Measurements from ENCODE around the gene MAFF. TPM values are rescaled to one million over a fixed set of nuclear protein-coding genes. Genes with fewer than 3 reads are reported as not detected.
"Not testable (repeated sequence)": the region's sequence is repeated elsewhere in the genome, so short reads cannot be mapped to it uniquely, and the experiment has no call there.

Gene MAFF
- total RNA-seq, 1 donor from 2014 or later, result 12.6 TPM

- DNase-seq, result no peak
- Mint-ChIP-seq H3K27me3 (no peaks in the 10 kb centered on the region), H3K27ac (no peak overlapping the region), H3K9me3 (no peaks in the 10 kb centered on the region), H3K4me1 (peaks cover 27% of the 10 kb centered on the region), H3K36me3 (ENCODE audit: low read depth) (peaks cover 6% of the 10 kb centered on the region), H3K4me3 (no peak overlapping the region)
- intact Hi-C loops (cut with micrococcal nuclease), result no loop called here
These were observed 28.8 kb upstream of the MAFF start for GRCh38 chr22:38172832-38173640.

GRCh38 chr22:38173641-38173906 is 28.2 kb upstream of the MAFF start:
- Mint-ChIP-seq H3K9me3 (no peaks in the 10 kb centered on the region), H3K4me3 (no peak overlapping the region), H3K36me3 (ENCODE audit: low read depth) (peaks cover 6% of the 10 kb centered on the region), H3K4me1 (peaks cover 28% of the 10 kb centered on the region), H3K27me3 (no peaks in the 10 kb centered on the region), H3K27ac (no peak overlapping the region)
- intact Hi-C loops (cut with micrococcal nuclease), result no loop called here
- no peak for DNase-seq

GRCh38 chr22:38174626-38175025 is 27.2 kb upstream of the MAFF start:
- no peak for DNase-seq
- Mint-ChIP-seq H3K4me3 (no peak overlapping the region), H3K36me3 (ENCODE audit: low read depth) (peaks cover 4% of the 10 kb centered on the region), H3K9me3 (no peaks in the 10 kb centered on the region), H3K27ac (no peak overlapping the region), H3K4me1 (peaks cover 34% of the 10 kb centered on the region), H3K27me3 (no peaks in the 10 kb centered on the region)
- intact Hi-C loops (cut with micrococcal nuclease), result no loop called here

DNA sequence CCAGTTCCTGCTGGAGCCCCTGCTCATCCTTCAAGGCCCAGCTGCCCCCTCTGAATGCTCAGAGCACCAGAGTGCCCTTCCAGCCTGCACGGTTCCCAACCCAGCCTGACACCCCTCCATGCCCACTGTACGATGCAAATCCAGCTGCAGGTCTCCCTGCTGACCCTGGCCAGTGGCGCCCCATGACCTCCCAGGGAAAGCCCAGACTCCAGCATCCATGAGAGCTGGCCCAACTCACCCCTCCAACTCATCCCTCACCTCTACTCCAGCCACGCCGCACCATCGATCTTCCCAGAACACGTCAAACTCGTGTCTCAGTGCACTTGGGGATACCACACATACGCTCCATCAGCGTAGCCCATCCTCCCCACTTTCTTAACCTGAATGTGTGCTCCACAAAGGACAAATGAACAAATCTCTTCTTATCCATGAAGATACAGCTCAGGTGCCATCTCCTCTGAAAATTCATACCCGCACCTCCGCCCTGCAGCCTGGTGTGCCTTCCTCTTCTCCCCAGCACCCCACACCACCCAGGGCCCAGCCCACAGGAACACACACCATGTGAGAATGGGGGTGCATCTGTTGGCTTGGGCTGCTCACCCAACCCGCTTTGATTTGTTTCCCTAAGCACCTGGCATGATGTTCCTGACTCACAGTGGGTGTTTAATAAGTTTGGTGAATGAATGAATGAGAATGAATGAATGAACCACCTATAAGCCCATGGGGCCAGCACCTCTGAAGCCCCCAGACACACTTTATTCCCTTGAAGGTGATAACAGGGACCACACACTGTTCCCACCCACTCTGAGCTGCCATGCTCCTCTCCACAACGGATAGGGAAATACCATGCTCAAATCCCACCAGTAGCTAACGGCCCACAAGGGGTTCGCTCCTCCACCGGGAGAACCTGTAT is 26.3 kb upstream of the MAFF start:
- no peak for DNase-seq
- H3K27me3 Mint-ChIP-seq, result no peaks in the 10 kb centered on the region
- H3K9me3 Mint-ChIP-seq, result no peaks in the 10 kb centered on the region
- H3K4me3 Mint-ChIP-seq, result no peak overlapping the region
- peaks cover 4% of the 10 kb centered on the region for H3K36me3 Mint-ChIP-seq (ENCODE audit: low read depth)
- intact Hi-C loops (cut with micrococcal nuclease), result no loop called here
- H3K27ac Mint-ChIP-seq, result peak overlapping the region; percentile 78
- peaks cover 42% of the 10 kb centered on the region for H3K4me1 Mint-ChIP-seq

DNA sequence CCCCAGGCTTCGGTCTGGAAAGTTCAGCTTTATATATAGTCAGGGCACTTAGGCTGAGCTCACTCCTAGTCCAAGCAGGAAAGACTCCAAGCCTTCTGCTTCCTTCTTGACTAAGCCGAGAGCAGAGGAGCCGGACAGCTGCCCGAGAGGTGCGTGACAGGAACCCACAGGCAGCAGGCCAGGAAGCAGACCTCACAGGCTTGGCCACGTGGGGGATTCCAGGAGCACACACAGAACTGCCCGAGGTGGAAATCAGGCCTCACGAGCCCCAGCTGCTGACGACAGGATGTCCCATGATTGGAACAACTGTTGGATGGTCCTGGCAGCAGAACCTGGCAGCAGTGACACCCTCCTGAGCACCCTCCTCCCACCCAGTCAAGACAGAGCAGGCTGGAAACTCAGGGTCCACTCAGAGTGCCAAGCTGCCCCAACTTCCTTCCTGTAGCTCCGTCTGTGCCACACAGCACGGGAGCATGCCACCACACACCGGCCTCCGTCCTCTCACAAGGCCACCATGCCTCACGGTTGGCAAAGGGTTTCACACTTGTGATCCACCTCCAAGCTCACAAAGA is 25.5 kb upstream of the MAFF start:
- Mint-ChIP-seq H3K9me3 (no peaks in the 10 kb centered on the region), H3K27ac (peak overlapping the region; percentile 78), H3K4me1 (peaks cover 50% of the 10 kb centered on the region), H3K36me3 (ENCODE audit: low read depth) (peaks cover 4% of the 10 kb centered on the region), H3K4me3 (peak overlapping the region; percentile 17), H3K27me3 (no peaks in the 10 kb centered on the region)
- DNase-seq, result peak; percentile 70
- intact Hi-C loops (cut with micrococcal nuclease), result no loop called here

DNA sequence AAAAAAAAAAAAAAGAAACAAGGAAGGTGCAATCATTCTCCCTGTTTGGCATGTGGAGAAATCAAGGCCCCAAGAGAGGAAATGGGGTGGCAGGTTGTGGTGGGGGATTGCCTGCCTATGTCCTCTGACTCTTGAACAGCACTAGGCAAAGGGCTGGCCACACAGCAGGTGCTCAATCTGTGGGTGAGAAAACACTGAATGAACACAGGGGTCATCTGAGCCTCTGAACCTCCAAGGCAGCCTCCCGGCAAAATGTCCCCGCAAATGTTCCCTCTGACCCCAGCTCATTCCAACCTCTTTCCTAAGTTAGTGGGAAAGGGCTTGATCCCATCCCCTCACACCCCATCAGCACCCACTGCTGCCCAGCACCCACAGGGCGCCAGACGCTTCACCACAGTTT is 24.8 kb upstream of the MAFF start:
- no peaks in the 10 kb centered on the region for H3K27me3 Mint-ChIP-seq
- no peak overlapping the region for H3K27ac Mint-ChIP-seq
- H3K4me3 Mint-ChIP-seq, result no peak overlapping the region
- intact Hi-C loops (cut with micrococcal nuclease), result no loop called here
- H3K9me3 Mint-ChIP-seq, result no peaks in the 10 kb centered on the region
- H3K36me3 Mint-ChIP-seq (ENCODE audit: low read depth), result peaks cover 4% of the 10 kb centered on the region
- H3K4me1 Mint-ChIP-seq, result peaks cover 54% of the 10 kb centered on the region
- DNase-seq, result no peak

DNA sequence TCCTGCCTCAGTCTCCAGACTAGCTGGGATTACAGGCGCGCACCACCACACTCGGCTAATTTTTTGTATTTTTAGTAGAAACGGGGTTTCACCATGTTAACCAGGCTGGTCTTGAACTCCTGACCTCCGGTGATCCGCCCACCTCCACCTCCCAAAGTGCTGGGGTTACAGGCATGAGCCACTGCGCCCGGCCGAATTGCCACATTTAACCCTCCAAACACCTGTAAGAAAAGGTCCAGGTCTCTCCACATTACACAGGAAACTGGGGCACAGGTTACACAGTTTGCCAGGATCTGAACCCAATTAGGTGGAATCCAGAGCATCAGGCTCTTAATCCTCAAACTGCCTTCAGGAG is 24.2 kb upstream of the MAFF start:
- H3K9me3 Mint-ChIP-seq; intact Hi-C loops (cut with micrococcal nuclease); DNase-seq; H3K4me3 Mint-ChIP-seq; H3K36me3 Mint-ChIP-seq (ENCODE audit: low read depth); H3K27ac Mint-ChIP-seq; H3K27me3 Mint-ChIP-seq: not testable (repeated sequence)
- H3K4me1 Mint-ChIP-seq, result peaks cover 54% of the 10 kb centered on the region

DNA sequence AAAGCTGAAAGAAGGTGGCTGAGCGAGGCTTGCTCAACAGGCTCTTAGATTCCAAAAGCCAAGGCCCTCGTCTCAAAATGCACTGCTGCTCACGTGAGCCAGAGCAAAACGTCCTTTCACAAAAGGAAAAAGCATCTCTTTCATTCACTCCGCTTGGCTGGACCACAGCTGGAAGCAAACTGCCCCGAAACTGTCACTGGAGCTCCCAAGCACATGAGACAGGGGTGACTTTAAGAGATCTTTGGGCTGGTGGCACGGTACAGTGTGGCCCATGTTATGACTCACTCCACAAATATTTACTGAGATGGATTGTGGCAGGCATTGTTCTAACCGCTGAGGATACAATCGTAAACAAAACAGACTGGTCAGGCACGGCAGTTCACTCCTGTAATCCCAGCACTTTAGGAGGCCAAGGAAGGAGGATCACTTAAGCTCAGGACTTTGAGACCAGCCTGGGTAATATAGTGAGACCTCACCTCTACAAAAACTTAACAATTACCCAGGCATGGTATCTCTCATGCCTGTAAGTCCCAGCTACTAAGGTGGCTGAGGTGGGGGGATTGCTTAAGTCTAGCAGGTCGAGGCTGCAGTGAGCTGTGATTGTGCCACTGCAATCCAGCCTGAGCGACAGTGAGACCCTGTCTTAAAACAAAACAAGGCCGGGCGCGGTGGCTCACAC is 23.7 kb upstream of the MAFF start:
- Mint-ChIP-seq H3K27ac (no peak overlapping the region), H3K4me1 (peaks cover 50% of the 10 kb centered on the region), H3K4me3 (no peak overlapping the region), H3K27me3 (no peaks in the 10 kb centered on the region), H3K36me3 (ENCODE audit: low read depth) (peaks cover 4% of the 10 kb centered on the region), H3K9me3 (no peaks in the 10 kb centered on the region)
- intact Hi-C loops (cut with micrococcal nuclease), result no loop called here
- DNase-seq, result no peak

GRCh38 chr22:38178605-38178937 is 23.2 kb upstream of the MAFF start:
- H3K4me3 Mint-ChIP-seq; H3K27me3 Mint-ChIP-seq; DNase-seq; H3K27ac Mint-ChIP-seq; H3K36me3 Mint-ChIP-seq (ENCODE audit: low read depth); H3K9me3 Mint-ChIP-seq; intact Hi-C loops (cut with micrococcal nuclease): not testable (repeated sequence)
- peaks cover 47% of the 10 kb centered on the region for H3K4me1 Mint-ChIP-seq

DNA sequence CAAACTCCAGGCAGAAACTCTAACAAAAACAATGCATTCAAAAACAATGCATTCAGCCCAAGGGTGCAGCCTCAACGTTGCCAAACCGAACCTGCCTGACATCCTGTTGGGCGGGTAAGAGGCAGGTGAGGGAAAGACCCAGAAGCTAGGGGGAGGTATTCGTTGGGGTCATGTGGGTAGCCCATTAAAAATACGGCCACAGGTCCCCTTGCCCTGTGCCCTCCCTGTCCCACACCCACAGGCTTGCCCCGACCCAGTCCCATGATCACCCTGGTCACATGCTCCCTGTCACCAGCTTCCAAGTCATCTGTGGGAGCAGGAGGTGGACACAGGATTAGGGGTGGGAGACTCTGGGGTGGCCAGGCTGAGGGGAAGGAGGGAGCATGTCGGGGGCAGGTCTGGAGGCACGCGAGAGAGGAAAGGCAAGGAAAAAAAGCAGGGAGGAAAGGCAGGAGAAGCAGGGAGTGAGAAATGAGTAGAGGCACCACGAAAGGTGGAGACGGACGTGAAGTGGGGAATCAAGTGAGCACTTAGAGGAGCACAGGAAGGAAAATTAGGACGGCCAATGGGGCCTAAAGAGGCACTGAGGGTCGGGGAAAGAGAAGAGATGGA is 20.8 kb upstream of the MAFF start:
- H3K9me3 Mint-ChIP-seq, result no peaks in the 10 kb centered on the region
- DNase-seq, result peak; percentile 83
- no peaks in the 10 kb centered on the region for H3K36me3 Mint-ChIP-seq (ENCODE audit: low read depth)
- H3K4me3 Mint-ChIP-seq, result peak overlapping the region; percentile 98
- peaks cover 4% of the 10 kb centered on the region for H3K27me3 Mint-ChIP-seq
- intact Hi-C loops (cut with micrococcal nuclease), result loop anchor here (1.0 to 5.0 kb wide), 2 partner anchors 20 to 326 kb away; partner anchors contain the start of genes DDX17 and MAFF
- H3K4me1 Mint-ChIP-seq, result peaks cover 42% of the 10 kb centered on the region
- H3K27ac Mint-ChIP-seq, result peak overlapping the region; percentile 98

DNA sequence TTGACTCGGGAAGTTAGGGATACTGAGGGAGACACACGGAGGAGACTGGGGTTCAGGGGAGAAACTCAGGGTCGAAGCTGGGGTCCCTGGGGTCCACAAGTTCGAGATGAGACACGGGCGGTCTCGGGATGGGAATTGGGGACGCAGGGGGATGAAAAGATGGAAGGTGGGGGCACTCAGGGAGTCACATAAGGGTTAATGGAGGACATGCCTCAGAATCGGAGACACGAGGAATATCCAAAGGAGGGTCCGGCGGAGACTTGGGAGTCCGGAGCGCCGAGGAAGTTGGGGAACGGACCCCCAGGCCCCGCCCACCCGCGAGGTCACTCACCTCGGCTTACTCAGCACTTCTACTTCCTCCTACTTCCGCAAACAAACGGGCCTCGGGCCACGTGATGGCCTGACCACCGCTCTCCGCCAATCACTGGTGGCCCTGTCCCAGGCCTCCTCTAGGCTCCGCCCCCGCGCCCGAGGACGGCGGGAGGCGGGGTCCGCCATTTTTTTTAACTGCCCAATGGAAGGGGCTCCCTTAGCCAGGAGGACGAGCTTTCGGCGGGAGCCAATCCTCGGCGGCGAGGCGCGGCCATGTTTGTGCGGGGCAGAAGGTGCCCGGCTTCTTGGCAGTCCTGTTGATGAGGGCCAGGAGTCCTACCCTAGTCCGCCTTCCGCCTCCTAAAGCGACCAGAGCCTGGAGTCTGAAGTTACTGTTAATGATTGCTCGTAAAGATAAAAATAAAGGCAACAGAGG is 20.2 kb upstream of the MAFF start, which contains the start of gene PLA2G6:
Gene PLA2G6 (minus strand): TSS at position 378 of the 748 bp plus-strand sequence. CDS start 12,404 bp downstream, outside the sequence.
- DNase-seq, result peak; percentile 100
- Mint-ChIP-seq H3K4me1 (peaks cover 38% of the 10 kb centered on the region), H3K36me3 (ENCODE audit: low read depth) (no peaks in the 10 kb centered on the region), H3K27ac (peak within 1 kb of the TSS; percentile 98), H3K9me3 (no peaks in the 10 kb centered on the region), H3K4me3 (peak within 1 kb of the TSS; percentile 98), H3K27me3 (peaks cover 7% of the 10 kb centered on the region)
- intact Hi-C loops (cut with micrococcal nuclease), result loop anchor here (1.0 to 5.0 kb wide), 2 partner anchors 20 to 326 kb away; partner anchors contain the start of genes DDX17 and MAFF

DNA sequence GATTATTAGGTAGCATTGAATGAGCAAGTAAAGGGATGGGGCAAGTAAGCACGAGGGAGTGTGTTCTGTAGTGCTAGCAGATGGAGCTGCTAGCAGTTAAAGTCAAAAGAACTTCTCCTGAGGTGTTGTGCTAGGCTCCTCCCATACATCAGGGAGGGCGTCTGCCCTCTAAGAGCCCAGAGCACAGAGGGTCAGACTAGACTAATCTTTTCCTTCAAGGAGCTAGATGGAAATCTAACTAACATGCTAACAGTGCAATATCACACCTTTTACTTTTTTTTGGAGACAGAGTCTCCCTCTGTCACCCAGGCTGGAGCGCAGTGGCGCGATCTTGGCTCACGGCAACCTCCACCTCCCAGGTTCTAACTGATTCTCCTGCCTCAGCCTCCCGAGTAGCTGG is 17.0 kb upstream of the MAFF start:
- intact Hi-C loops (cut with micrococcal nuclease), result loop anchor here (5.0 kb wide), 1 partner anchor 323 kb away; the partner anchor contains the start of gene DDX17
- DNase-seq, result no peak
- Mint-ChIP-seq H3K36me3 (ENCODE audit: low read depth) (no peaks in the 10 kb centered on the region), H3K27ac (no peak overlapping the region), H3K9me3 (no peaks in the 10 kb centered on the region), H3K4me1 (peaks cover 21% of the 10 kb centered on the region), H3K4me3 (no peak overlapping the region), H3K27me3 (peaks cover 12% of the 10 kb centered on the region)

GRCh38 chr22:38186429-38186828 is 15.4 kb upstream of the MAFF start:
- Mint-ChIP-seq H3K27me3 (peaks cover 12% of the 10 kb centered on the region), H3K9me3 (no peaks in the 10 kb centered on the region), H3K27ac (no peak overlapping the region), H3K4me3 (no peak overlapping the region), H3K36me3 (ENCODE audit: low read depth) (no peaks in the 10 kb centered on the region), H3K4me1 (peaks cover 4% of the 10 kb centered on the region)
- intact Hi-C loops (cut with micrococcal nuclease), result no loop called here
- no peak for DNase-seq
